WTC11 (cell line): ENCODE results near the gene SERPINE1. TPM values are rescaled to one million over a fixed set of nuclear protein-coding genes. Genes with fewer than 3 reads are reported as not detected.

Experiments used
- ATAC-seq: fragments of 200-7000 bp; cut with Tn5 transposase; 2 replicates; pipeline ENCODE4 v1.10.0; 2021; ENCODE audit warnings: mild to moderate bottlenecking, moderate library complexity
- CTCF ChIA-PET: fragments of 300-600 bp; sonication (Branson Sonifier 250); formaldehyde crosslinking; loops from one replicate; lab custom pipeline; 2021; ENCODE audit warnings: antibody characterized with exemption; lab: Charles Lee
- POLR2A ChIA-PET: fragments of 350-600 bp; sonication (Branson Sonifier 250); formaldehyde crosslinking; loops from one replicate; lab custom pipeline; 2021; ENCODE audit warnings: antibody characterized with exemption; lab: Charles Lee
- DNase-seq: peaks from one replicate; pipeline ENCODE4 v3.0.0; 2021; ENCODE audit warnings: low spot score
- H3K27ac Mint-ChIP-seq: 2 replicates; pipeline ENCODE4 v1.8.0; 2021; ENCODE audit warnings: mixed read lengths
- H3K27me3 Mint-ChIP-seq: 2 replicates; pipeline ENCODE4 v1.8.0; 2021; ENCODE audit warnings: low read depth, mild to moderate bottlenecking, moderate library complexity, mixed read lengths
- H3K36me3 Mint-ChIP-seq: 2 replicates; pipeline ENCODE4 v1.8.0; 2021; ENCODE audit warnings: mixed read lengths
- H3K4me1 Mint-ChIP-seq: 2 replicates; pipeline ENCODE4 v1.8.0; 2022; ENCODE audit warnings: mixed read lengths
- H3K4me3 Mint-ChIP-seq: 2 replicates; pipeline ENCODE4 v1.8.0; 2021; ENCODE audit warnings: mild to moderate bottlenecking, moderate library complexity, mixed read lengths
- H3K9me3 Mint-ChIP-seq: 2 replicates; pipeline ENCODE4 v1.8.0; 2021; ENCODE audit warnings: mixed read lengths
- ATF1 ChIP-seq: sonication (generic); formaldehyde crosslinking; IDR thresholded peaks from 2 replicates; pipeline ENCODE4 v1.8.1; 2023; ENCODE audit warnings: mild to moderate bottlenecking, moderate library complexity, missing genetic modification reagents
- ESRRA ChIP-seq: sonication (generic); formaldehyde crosslinking; IDR thresholded peaks from 2 replicates; pipeline ENCODE4 v1.8.1; 2022; ENCODE audit warnings: mild to moderate bottlenecking, missing genetic modification reagents, borderline replicate concordance
- ETV6 ChIP-seq: sonication (generic); formaldehyde crosslinking; IDR thresholded peaks from 2 replicates; pipeline ENCODE4 v1.8.1; 2022; ENCODE audit warnings: mild to moderate bottlenecking, missing genetic modification reagents
- FOXK1 ChIP-seq: sonication (generic); formaldehyde crosslinking; IDR thresholded peaks from 2 replicates; pipeline ENCODE4 v1.8.0; 2022; ENCODE audit warnings: mild to moderate bottlenecking, moderate library complexity, missing genetic modification reagents
- GTF2I ChIP-seq: fragments of 250-450 bp; sonication (Bioruptor Pico); conservative IDR thresholded peaks from 2 replicates; pipeline ENCODE4 v1.4.0; 2021; ENCODE audit warnings: mild to moderate bottlenecking
- KAT7 ChIP-seq: sonication (generic); formaldehyde crosslinking; IDR thresholded peaks from 2 replicates; pipeline ENCODE4 v1.8.1; 2023; ENCODE audit warnings: missing genetic modification reagents, mild to moderate bottlenecking, borderline replicate concordance
- TCF7 ChIP-seq: sonication (generic); formaldehyde crosslinking; IDR thresholded peaks from 2 replicates; pipeline ENCODE4 v1.8.0; 2022; ENCODE audit warnings: mild to moderate bottlenecking, low read depth, missing genetic modification reagents, moderate library complexity
- ZNF317 ChIP-seq: sonication (generic); formaldehyde crosslinking; IDR thresholded peaks from 2 replicates; pipeline ENCODE4 v1.8.1; 2023; ENCODE audit warnings: low read depth, mild to moderate bottlenecking, moderate library complexity, missing genetic modification reagents, borderline replicate concordance
- total RNA-seq: library from RNA; stranded (reverse); gene quantifications from 3 replicates; pipeline ENCODE4 v1.2.3, GENCODE V29; 2021
- TF ChIP-seq, protein P1 (sequence below): sonication (generic); formaldehyde crosslinking; IDR thresholded peaks from 2 replicates; pipeline ENCODE4 v1.8.0; 2022; ENCODE audit warnings: mild to moderate bottlenecking, missing genetic modification reagents
- TF ChIP-seq, protein P2 (sequence below): sonication (generic); formaldehyde crosslinking; IDR thresholded peaks from 2 replicates; pipeline ENCODE4 v1.8.0; 2023; ENCODE audit warnings: missing genetic modification reagents, mild to moderate bottlenecking, borderline replicate concordance
- TF ChIP-seq, protein P3 (sequence below): sonication (generic); formaldehyde crosslinking; IDR thresholded peaks from 2 replicates; pipeline ENCODE4 v1.8.0; 2022; ENCODE audit warnings: mild to moderate bottlenecking, missing genetic modification reagents
- TF ChIP-seq, protein P4 (sequence below): sonication (generic); formaldehyde crosslinking; IDR thresholded peaks from 2 replicates; pipeline ENCODE4 v1.8.0; 2022; ENCODE audit warnings: mild to moderate bottlenecking, missing genetic modification reagents
- TF ChIP-seq, protein P5 (sequence below): sonication (generic); formaldehyde crosslinking; IDR thresholded peaks from 2 replicates; pipeline ENCODE4 v1.8.0; 2022; ENCODE audit warnings: missing genetic modification reagents

SERPINE1 gene
- total RNA-seq, 1 experiment from 2014 or later: 2.6 TPM

DNA sequence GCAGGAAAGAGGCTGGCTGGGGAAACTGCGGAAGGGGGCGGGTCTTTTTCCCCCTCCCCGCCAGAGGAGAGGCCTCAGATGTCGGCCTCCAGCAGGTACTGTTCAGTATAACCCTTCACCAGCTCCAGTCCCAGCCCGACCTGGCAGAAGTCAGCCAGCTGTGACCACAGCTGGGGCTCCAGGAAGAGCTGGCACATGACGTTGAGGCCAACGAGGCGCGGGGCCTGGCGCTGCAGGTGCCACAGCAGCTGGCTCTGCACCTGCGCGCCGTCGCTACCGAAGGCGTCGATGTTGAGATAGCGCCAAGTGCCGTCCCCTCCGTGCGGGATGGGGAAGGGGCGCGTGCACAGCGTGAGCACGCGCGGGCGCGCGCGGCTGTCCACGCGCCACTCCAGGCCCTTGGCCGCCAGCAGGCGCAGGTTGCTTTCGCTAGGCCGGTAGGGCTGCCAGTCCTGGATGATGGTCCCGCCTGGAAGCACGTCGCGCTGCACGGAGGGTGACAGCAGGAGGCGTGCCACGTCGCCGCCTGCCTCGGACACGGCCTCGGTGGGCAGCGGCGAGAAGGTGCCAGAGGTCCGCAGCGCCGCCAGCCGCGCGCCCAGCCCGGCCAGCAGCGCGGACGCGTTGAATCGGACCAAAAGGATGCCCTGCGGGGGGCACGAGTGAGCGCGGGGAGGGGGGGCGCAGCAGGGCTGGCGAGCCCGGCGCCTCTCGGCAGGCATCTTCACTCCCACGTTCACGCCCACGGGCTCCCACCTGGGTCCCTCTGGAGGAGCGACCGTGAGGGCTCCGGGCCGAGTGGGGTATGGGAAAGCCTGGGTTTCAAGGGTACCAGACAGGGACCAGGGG, 45.3 kb downstream of the SERPINE1 start:
- Mint-ChIP-seq H3K36me3 (no peaks in the 10 kb centered on the region), H3K9me3 (no peaks in the 10 kb centered on the region), H3K27ac (no peak overlapping the region), H3K4me3 (peak overlapping the region; percentile 74), H3K4me1 (peaks cover 57% of the 10 kb centered on the region), H3K27me3 (peaks cover 100% of the 10 kb centered on the region)
- ChIA-PET POLR2A (interaction anchor here (0.9 to 2.0 kb wide), 4 partner anchors 10 to 28 kb away, joined by 3 to 15 read pairs (median 4); no protein-coding TSS in a partner anchor), CTCF (interaction anchor here (0.7 to 6.9 kb wide), 13 partner anchors 9 to 111 kb away, joined by 3 to 86 read pairs (median 16); partner anchors contain the start of gene AP1S1)
- TF ChIP-seq, protein P1, sequence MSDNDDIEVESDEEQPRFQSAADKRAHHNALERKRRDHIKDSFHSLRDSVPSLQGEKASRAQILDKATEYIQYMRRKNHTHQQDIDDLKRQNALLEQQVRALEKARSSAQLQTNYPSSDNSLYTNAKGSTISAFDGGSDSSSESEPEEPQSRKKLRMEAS (CRISPR knock-in tag): peak; percentile 83
- TF ChIP-seq ZNF317 (CRISPR knock-in tag) (no peak), TCF7 (CRISPR knock-in tag) (0 out of 2 replicates have a peak, but pooled peaks have one; percentile 18), KAT7 (CRISPR knock-in tag) (no peak), FOXK1 (CRISPR knock-in tag) (peak; percentile 16; the same call in 1 of the 2 replicates), ESRRA (CRISPR knock-in tag) (no peak), GTF2I (no peak), ETV6 (CRISPR knock-in tag) (peak; percentile 28; the same call in 1 of the 2 replicates), ATF1 (CRISPR knock-in tag) (no peak)
- TF ChIP-seq, protein P2, sequence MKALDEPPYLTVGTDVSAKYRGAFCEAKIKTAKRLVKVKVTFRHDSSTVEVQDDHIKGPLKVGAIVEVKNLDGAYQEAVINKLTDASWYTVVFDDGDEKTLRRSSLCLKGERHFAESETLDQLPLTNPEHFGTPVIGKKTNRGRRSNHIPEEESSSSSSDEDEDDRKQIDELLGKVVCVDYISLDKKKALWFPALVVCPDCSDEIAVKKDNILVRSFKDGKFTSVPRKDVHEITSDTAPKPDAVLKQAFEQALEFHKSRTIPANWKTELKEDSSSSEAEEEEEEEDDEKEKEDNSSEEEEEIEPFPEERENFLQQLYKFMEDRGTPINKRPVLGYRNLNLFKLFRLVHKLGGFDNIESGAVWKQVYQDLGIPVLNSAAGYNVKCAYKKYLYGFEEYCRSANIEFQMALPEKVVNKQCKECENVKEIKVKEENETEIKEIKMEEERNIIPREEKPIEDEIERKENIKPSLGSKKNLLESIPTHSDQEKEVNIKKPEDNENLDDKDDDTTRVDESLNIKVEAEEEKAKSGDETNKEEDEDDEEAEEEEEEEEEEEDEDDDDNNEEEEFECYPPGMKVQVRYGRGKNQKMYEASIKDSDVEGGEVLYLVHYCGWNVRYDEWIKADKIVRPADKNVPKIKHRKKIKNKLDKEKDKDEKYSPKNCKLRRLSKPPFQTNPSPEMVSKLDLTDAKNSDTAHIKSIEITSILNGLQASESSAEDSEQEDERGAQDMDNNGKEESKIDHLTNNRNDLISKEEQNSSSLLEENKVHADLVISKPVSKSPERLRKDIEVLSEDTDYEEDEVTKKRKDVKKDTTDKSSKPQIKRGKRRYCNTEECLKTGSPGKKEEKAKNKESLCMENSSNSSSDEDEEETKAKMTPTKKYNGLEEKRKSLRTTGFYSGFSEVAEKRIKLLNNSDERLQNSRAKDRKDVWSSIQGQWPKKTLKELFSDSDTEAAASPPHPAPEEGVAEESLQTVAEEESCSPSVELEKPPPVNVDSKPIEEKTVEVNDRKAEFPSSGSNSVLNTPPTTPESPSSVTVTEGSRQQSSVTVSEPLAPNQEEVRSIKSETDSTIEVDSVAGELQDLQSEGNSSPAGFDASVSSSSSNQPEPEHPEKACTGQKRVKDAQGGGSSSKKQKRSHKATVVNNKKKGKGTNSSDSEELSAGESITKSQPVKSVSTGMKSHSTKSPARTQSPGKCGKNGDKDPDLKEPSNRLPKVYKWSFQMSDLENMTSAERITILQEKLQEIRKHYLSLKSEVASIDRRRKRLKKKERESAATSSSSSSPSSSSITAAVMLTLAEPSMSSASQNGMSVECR (CRISPR knock-in tag): peak; percentile 93
- TF ChIP-seq, protein P3, sequence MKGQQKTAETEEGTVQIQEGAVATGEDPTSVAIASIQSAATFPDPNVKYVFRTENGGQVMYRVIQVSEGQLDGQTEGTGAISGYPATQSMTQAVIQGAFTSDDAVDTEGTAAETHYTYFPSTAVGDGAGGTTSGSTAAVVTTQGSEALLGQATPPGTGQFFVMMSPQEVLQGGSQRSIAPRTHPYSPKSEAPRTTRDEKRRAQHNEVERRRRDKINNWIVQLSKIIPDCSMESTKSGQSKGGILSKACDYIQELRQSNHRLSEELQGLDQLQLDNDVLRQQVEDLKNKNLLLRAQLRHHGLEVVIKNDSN (CRISPR knock-in tag): no peak; the same call in 1 of the 2 replicates
- TF ChIP-seq, protein P4, sequence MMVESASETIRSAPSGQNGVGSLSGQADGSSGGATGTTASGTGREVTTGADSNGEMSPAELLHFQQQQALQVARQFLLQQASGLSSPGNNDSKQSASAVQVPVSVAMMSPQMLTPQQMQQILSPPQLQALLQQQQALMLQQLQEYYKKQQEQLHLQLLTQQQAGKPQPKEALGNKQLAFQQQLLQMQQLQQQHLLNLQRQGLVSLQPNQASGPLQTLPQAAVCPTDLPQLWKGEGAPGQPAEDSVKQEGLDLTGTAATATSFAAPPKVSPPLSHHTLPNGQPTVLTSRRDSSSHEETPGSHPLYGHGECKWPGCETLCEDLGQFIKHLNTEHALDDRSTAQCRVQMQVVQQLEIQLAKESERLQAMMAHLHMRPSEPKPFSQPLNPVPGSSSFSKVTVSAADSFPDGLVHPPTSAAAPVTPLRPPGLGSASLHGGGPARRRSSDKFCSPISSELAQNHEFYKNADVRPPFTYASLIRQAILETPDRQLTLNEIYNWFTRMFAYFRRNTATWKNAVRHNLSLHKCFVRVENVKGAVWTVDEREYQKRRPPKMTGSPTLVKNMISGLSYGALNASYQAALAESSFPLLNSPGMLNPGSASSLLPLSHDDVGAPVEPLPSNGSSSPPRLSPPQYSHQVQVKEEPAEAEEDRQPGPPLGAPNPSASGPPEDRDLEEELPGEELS: peak; percentile 7; the same call in 1 of the 2 replicates
- TF ChIP-seq, protein P5, sequence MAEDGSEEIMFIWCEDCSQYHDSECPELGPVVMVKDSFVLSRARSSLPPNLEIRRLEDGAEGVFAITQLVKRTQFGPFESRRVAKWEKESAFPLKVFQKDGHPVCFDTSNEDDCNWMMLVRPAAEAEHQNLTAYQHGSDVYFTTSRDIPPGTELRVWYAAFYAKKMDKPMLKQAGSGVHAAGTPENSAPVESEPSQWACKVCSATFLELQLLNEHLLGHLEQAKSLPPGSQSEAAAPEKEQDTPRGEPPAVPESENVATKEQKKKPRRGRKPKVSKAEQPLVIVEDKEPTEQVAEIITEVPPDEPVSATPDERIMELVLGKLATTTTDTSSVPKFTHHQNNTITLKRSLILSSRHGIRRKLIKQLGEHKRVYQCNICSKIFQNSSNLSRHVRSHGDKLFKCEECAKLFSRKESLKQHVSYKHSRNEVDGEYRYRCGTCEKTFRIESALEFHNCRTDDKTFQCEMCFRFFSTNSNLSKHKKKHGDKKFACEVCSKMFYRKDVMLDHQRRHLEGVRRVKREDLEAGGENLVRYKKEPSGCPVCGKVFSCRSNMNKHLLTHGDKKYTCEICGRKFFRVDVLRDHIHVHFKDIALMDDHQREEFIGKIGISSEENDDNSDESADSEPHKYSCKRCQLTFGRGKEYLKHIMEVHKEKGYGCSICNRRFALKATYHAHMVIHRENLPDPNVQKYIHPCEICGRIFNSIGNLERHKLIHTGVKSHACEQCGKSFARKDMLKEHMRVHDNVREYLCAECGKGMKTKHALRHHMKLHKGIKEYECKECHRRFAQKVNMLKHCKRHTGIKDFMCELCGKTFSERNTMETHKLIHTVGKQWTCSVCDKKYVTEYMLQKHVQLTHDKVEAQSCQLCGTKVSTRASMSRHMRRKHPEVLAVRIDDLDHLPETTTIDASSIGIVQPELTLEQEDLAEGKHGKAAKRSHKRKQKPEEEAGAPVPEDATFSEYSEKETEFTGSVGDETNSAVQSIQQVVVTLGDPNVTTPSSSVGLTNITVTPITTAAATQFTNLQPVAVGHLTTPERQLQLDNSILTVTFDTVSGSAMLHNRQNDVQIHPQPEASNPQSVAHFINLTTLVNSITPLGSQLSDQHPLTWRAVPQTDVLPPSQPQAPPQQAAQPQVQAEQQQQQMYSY: peak; percentile 58; the same call in 1 of the 2 replicates
- ATAC-seq (peak; percentile 13), DNase-seq (peak; percentile 58)
